ENCODE data around the gene DENND5B.

DNA sequence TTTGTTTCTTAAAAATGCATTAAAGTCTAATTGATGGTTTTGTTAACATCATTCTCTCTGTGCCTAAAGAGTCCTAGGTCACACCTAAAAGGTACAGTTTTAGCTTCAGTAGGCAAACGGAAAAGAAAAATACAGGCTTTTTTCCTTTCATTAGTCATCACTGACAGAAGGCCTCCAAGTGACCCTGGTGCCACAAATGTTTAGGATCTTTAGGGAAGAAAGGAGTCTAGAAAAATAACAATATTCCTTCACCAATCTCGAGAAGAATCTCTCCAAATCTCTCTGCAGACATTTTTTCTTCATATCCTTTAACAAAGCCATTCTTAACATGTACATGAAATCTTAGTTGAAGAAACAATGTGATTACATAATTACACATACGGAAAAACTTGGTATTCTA is 2.0 kb downstream of the DENND5B start:
- TF ChIP-seq CTCF (IDR thresholded peaks at IDR 0.05) (no peak), POLR2A (IDR thresholded peaks at IDR 0.05) (no peak), POLR2AphosphoS5 (IDR thresholded peaks at IDR 0.05) (no peak), EP300 (IDR thresholded peaks at IDR 0.05) (no peak)

Data from stomach (tissue), 4 donors.